ENCODE data around the gene RPS23. TPM values are rescaled to one million over a fixed set of nuclear protein-coding genes. Genes with fewer than 3 reads are reported as not detected.

Gene RPS23
- total and polyA plus RNA-seq, 4 experiments from 2014 or later = 2,379 to 3,147 (median 3,034) TPM

- H3K9me3 Mint-ChIP-seq = no peaks in the 10 kb centered on the region
- H3K27me3 ChIP-seq (ENCODE audit: insufficient read depth, low read length) = no peaks in the 10 kb centered on the region
- no peaks in the 10 kb centered on the region for H3K9me3 ChIP-seq (ENCODE audit: control insufficient read depth in 1 of 2, low read length in 2 of 2)
- no peaks in the 10 kb centered on the region for H3K36me3 ChIP-seq (ENCODE audit: insufficient read depth, low read length)
- no peak overlapping the region for H3K27ac Mint-ChIP-seq
- POLR2A ChIA-PET (ENCODE audit: partially characterized antibody) = no interaction called here
- no peaks in the 10 kb centered on the region for H3K4me1 Mint-ChIP-seq
- DNase-seq = no peak
- H3K4me3 Mint-ChIP-seq = no peak overlapping the region
- peaks cover 6 to 12% of the 10 kb centered on the region in 2 donors for H3K27me3 Mint-ChIP-seq
- H3K4me1 ChIP-seq (ENCODE audit: insufficient read depth, low read length) = no peaks in the 10 kb centered on the region
- intact Hi-C loops (cut with micrococcal nuclease) = no loop called here
- H3K4me3 ChIP-seq (ENCODE audit: low read length in 2 of 2) = no peak overlapping the region
- no peak overlapping the region for H3K27ac ChIP-seq (ENCODE audit: low read depth, low read length)
- peaks cover 0 to 5% of the 10 kb centered on the region in 2 donors for H3K36me3 Mint-ChIP-seq
- CTCF ChIA-PET (ENCODE audit: partially characterized antibody) = no interaction called here
Observed at GRCh38 chr5:82314964-82315758, 37.0 kb upstream of the RPS23 start.

GRCh38 chr5:82313016-82313415, 34.9 kb upstream of the RPS23 start:
- Mint-ChIP-seq H3K9me3 (peaks cover 0 to 7% (median 4%) of the 10 kb centered on the region in 8 donors), H3K4me1 (no peaks in the 10 kb centered on the region), H3K4me3 (no peak overlapping the region), H3K36me3 (peaks cover 0 to 21% of the 10 kb centered on the region in 2 donors), H3K27ac (peak overlapping the region in 1 of 7 donors; percentile 36), H3K27me3 (peaks cover 7% of the 10 kb centered on the region in 2 donors)
- Histone ChIP-seq H3K27me3 (ENCODE audit: insufficient read depth, low read length) (no peaks in the 10 kb centered on the region), H3K4me1 (ENCODE audit: insufficient read depth, low read length) (no peaks in the 10 kb centered on the region), H3K27ac (ENCODE audit: low read depth, low read length) (no peak overlapping the region), H3K4me3 (ENCODE audit: low read length in 2 of 2) (no peak overlapping the region), H3K9me3 (ENCODE audit: control insufficient read depth in 1 of 2, low read length in 2 of 2) (no peaks in the 10 kb centered on the region), H3K36me3 (ENCODE audit: insufficient read depth, low read length) (no peaks in the 10 kb centered on the region)
- CTCF ChIA-PET (ENCODE audit: partially characterized antibody) = interaction anchor here (0.9 to 1.0 kb wide), 3 partner anchors 22 to 1252 kb away, joined by 3 read pairs; no protein-coding TSS in a partner anchor
- no peak for DNase-seq
- intact Hi-C loops (cut with micrococcal nuclease) = no loop called here
- POLR2A ChIA-PET (ENCODE audit: partially characterized antibody) = no interaction called here

GRCh38 chr5:82312373-82312856, 34.3 kb upstream of the RPS23 start:
- Mint-ChIP-seq H3K36me3 (peaks cover 0 to 23% of the 10 kb centered on the region in 2 donors), H3K9me3 (peaks cover 0 to 9% (median 4%) of the 10 kb centered on the region in 8 donors), H3K4me3 (no peak overlapping the region), H3K4me1 (no peaks in the 10 kb centered on the region), H3K27me3 (peaks cover 7% of the 10 kb centered on the region in 2 donors), H3K27ac (no peak overlapping the region)
- no peak overlapping the region for H3K4me3 ChIP-seq (ENCODE audit: low read length in 2 of 2)
- CTCF ChIA-PET (ENCODE audit: partially characterized antibody) = interaction anchor here (0.8 to 1.7 kb wide), 4 partner anchors 36 to 1256 kb away, joined by 3 read pairs; no protein-coding TSS in a partner anchor
- no peaks in the 10 kb centered on the region for H3K4me1 ChIP-seq (ENCODE audit: insufficient read depth, low read length)
- H3K27ac ChIP-seq (ENCODE audit: low read depth, low read length) = no peak overlapping the region
- DNase-seq = peak in 4 of 5 donors; percentile 4 to 14 (median 8)
- POLR2A ChIA-PET (ENCODE audit: partially characterized antibody) = no interaction called here
- H3K27me3 ChIP-seq (ENCODE audit: insufficient read depth, low read length) = no peaks in the 10 kb centered on the region
- no peaks in the 10 kb centered on the region for H3K36me3 ChIP-seq (ENCODE audit: insufficient read depth, low read length)
- H3K9me3 ChIP-seq (ENCODE audit: control insufficient read depth in 1 of 2, low read length in 2 of 2) = no peaks in the 10 kb centered on the region
- intact Hi-C loops (cut with micrococcal nuclease) = no loop called here

- no peak overlapping the region for H3K27ac ChIP-seq (ENCODE audit: low read depth, low read length)
- no peaks in the 10 kb centered on the region for H3K27me3 ChIP-seq (ENCODE audit: insufficient read depth, low read length)
- no peak overlapping the region for H3K4me3 ChIP-seq (ENCODE audit: low read length in 2 of 2)
- no peak overlapping the region for H3K4me3 Mint-ChIP-seq
- peaks cover 0 to 38% of the 10 kb centered on the region in 2 donors for H3K36me3 Mint-ChIP-seq
- ChIA-PET CTCF (ENCODE audit: partially characterized antibody) (interaction anchor here (1.9 kb wide), 1 partner anchor 10 kb away, joined by 6 read pairs; no protein-coding TSS in a partner anchor), POLR2A (ENCODE audit: partially characterized antibody) (no interaction called here)
- no peak for DNase-seq
- H3K9me3 ChIP-seq (ENCODE audit: control insufficient read depth in 1 of 2, low read length in 2 of 2) = no peaks in the 10 kb centered on the region
- H3K4me1 ChIP-seq (ENCODE audit: insufficient read depth, low read length) = no peaks in the 10 kb centered on the region
- no peaks in the 10 kb centered on the region for H3K4me1 Mint-ChIP-seq
- no peak overlapping the region for H3K27ac Mint-ChIP-seq
- H3K9me3 Mint-ChIP-seq = peaks cover 0 to 9% (median 4%) of the 10 kb centered on the region in 8 donors
- H3K27me3 Mint-ChIP-seq = peaks cover 0 to 3% of the 10 kb centered on the region in 2 donors
- H3K36me3 ChIP-seq (ENCODE audit: insufficient read depth, low read length) = no peaks in the 10 kb centered on the region
- intact Hi-C loops (cut with micrococcal nuclease) = no loop called here
Observed at GRCh38 chr5:82309091-82309531, 31.0 kb upstream of the RPS23 start.

- ChIA-PET CTCF (ENCODE audit: partially characterized antibody) (no interaction called here), POLR2A (ENCODE audit: partially characterized antibody) (no interaction called here)
- H3K27me3 ChIP-seq (ENCODE audit: insufficient read depth, low read length) = no peaks in the 10 kb centered on the region
- H3K9me3 Mint-ChIP-seq = peaks cover 0 to 9% (median 4%) of the 10 kb centered on the region in 8 donors
- peaks cover 0 to 3% of the 10 kb centered on the region in 2 donors for H3K27me3 Mint-ChIP-seq
- no peaks in the 10 kb centered on the region for H3K4me1 ChIP-seq (ENCODE audit: insufficient read depth, low read length)
- H3K4me3 ChIP-seq (ENCODE audit: low read length in 2 of 2) = no peak overlapping the region
- intact Hi-C loops (cut with micrococcal nuclease) = no loop called here
- H3K4me3 Mint-ChIP-seq = no peak overlapping the region
- H3K4me1 Mint-ChIP-seq = no peaks in the 10 kb centered on the region
- H3K36me3 Mint-ChIP-seq = peaks cover 0 to 38% of the 10 kb centered on the region in 2 donors
- no peak for DNase-seq
- no peaks in the 10 kb centered on the region for H3K36me3 ChIP-seq (ENCODE audit: insufficient read depth, low read length)
- no peaks in the 10 kb centered on the region for H3K9me3 ChIP-seq (ENCODE audit: control insufficient read depth in 1 of 2, low read length in 2 of 2)
- no peak overlapping the region for H3K27ac ChIP-seq (ENCODE audit: low read depth, low read length)
- H3K27ac Mint-ChIP-seq = peak overlapping the region in 1 of 7 donors; percentile 42
Observed at GRCh38 chr5:82308416-82308815, 30.3 kb upstream of the RPS23 start.

GRCh38 chr5:82307451-82307850, 29.3 kb upstream of the RPS23 start:
- H3K27me3 ChIP-seq (ENCODE audit: insufficient read depth, low read length) = no peaks in the 10 kb centered on the region
- DNase-seq = no peak
- peaks cover 0 to 3% of the 10 kb centered on the region in 2 donors for H3K27me3 Mint-ChIP-seq
- peaks cover 0 to 9% (median 4%) of the 10 kb centered on the region in 8 donors for H3K9me3 Mint-ChIP-seq
- no peaks in the 10 kb centered on the region for H3K4me1 Mint-ChIP-seq
- H3K36me3 ChIP-seq (ENCODE audit: insufficient read depth, low read length) = no peaks in the 10 kb centered on the region
- no peak overlapping the region for H3K27ac ChIP-seq (ENCODE audit: low read depth, low read length)
- H3K4me3 ChIP-seq (ENCODE audit: low read length in 2 of 2) = no peak overlapping the region
- intact Hi-C loops (cut with micrococcal nuclease) = no loop called here
- H3K27ac Mint-ChIP-seq = no peak overlapping the region
- H3K36me3 Mint-ChIP-seq = peaks cover 0 to 38% of the 10 kb centered on the region in 2 donors
- ChIA-PET POLR2A (ENCODE audit: partially characterized antibody) (interaction anchor here (1.3 kb wide), 1 partner anchor 24 kb away, joined by 3 read pairs; no protein-coding TSS in a partner anchor), CTCF (ENCODE audit: partially characterized antibody) (no interaction called here)
- no peaks in the 10 kb centered on the region for H3K9me3 ChIP-seq (ENCODE audit: control insufficient read depth in 1 of 2, low read length in 2 of 2)
- H3K4me3 Mint-ChIP-seq = no peak overlapping the region
- no peaks in the 10 kb centered on the region for H3K4me1 ChIP-seq (ENCODE audit: insufficient read depth, low read length)

- ChIA-PET CTCF (ENCODE audit: partially characterized antibody) (no interaction called here), POLR2A (ENCODE audit: partially characterized antibody) (interaction anchor here (1.3 kb wide), 1 partner anchor 23 kb away, joined by 3 read pairs; no protein-coding TSS in a partner anchor)
- Mint-ChIP-seq H3K4me1 (no peaks in the 10 kb centered on the region), H3K27ac (no peak overlapping the region), H3K36me3 (peaks cover 0 to 32% of the 10 kb centered on the region in 2 donors), H3K9me3 (peaks cover 0 to 9% (median 4%) of the 10 kb centered on the region in 8 donors), H3K4me3 (no peak overlapping the region), H3K27me3 (peaks cover 0 to 3% of the 10 kb centered on the region in 2 donors)
- Histone ChIP-seq H3K4me1 (ENCODE audit: insufficient read depth, low read length) (no peaks in the 10 kb centered on the region), H3K36me3 (ENCODE audit: insufficient read depth, low read length) (no peaks in the 10 kb centered on the region), H3K27me3 (ENCODE audit: insufficient read depth, low read length) (no peaks in the 10 kb centered on the region), H3K4me3 (ENCODE audit: low read length in 2 of 2) (no peak overlapping the region), H3K9me3 (ENCODE audit: control insufficient read depth in 1 of 2, low read length in 2 of 2) (no peaks in the 10 kb centered on the region), H3K27ac (ENCODE audit: low read depth, low read length) (no peak overlapping the region)
- DNase-seq = no peak
- intact Hi-C loops (cut with micrococcal nuclease) = no loop called here
Observed at GRCh38 chr5:82306151-82306550, 28.0 kb upstream of the RPS23 start.

Data from CD4-positive, alpha-beta memory T cell (primary cell).